DMS114 treated with DMSO at 0.1 percent for 48 hours (cell line): ENCODE data around the gene NPAS3.

ENCODE experiments used
- DNase-seq: peaks from one replicate; lab custom pipeline; 2025; ENCODE audit not compliant: unreplicated experiment; lab: John Stamatoyannopoulos, UW

NPAS3 gene

DNA sequence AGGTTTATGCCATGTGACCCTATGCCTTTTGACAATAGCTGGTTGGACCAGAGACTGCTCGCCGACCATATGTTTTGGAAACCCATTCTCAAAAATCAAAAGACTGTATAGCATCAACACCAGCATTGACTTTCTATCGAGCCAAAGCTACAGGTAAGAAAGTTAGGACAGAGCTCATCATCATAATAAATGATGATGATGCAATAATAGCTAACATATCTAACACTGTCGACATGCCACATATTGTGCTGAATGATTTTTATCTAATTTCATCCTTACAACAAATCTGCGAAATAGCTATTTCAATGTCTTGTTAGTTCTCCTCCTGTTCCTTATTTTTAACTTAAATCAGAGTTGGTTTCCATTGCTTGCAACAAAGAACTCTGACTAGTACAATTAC lies 909.3 kb downstream of the NPAS3 start:
- no peak for DNase-seq

DNA sequence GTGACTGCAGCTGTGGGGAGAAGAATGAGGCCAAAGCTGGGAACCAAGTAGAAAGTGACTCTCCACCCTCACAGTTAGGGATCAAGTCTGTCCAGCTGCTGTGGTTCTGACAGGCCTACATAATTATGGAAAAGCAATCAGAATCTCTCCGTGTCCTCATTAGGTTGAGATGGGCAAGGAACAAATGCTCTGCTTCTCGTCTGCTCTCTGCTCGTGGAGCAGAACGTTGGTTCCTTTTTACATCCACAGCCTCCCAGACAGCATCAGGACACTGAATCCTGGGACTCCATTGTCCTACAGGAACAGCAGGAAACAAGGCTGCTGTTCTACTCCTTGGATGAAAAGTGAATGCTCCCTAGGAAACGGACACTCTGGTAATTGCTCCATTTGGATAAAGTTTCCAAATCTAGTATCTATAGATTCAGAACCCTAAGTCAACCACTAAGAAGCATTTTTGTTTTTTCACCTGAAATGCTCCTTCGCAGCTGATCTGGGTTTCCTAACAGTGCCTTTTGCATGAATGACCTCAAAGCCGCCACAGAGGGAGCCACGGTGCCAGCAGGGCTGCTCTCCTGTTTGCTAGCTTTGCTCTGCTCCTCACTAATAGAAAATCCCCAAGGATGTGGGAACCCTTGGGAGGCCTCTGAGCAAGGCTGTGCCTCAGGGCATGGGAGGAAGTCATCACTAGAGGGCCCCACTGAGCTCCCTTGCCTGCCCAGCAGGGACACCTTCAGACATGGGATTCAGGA lies 910.2 kb downstream of the NPAS3 start:
- no peak for DNase-seq

DNA sequence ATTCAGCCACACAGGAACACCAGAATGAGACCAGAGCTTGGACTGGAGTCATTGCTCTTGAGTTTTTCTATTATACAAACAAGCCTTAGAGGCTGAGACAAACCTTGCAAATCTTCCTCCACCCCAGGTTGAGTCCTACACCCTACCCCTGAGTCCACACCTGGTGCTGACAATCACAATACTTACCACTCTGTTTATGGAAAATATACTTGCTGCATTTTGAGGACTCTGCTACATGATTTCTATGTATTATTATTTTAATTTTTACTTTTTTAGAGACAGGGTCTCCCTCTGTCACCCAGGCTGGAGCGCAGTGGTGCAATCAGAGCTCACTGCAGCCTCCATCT lies 910.7 kb downstream of the NPAS3 start:
- no peak for DNase-seq

DNA sequence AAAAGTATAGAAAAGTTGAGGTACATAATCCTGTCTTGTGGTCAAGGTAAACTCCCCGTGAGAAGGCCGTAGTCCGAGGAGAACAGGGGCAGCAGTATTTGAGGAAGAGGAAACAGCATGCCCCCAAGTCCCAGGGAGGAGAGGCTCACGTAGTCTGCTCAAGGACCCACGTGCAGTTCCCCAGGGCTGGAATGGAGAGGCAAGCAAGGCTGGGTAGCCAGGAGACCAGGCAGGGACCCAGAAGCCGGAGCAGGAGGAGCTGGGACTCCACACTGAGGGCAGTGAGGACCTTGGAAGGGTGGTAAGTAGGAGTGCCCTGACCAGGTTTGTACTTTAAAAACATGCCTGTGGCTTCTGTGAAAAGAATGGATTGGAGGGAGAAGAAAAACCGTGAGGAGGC lies 912.1 kb downstream of the NPAS3 start:
- DNase-seq, result no peak

DNA sequence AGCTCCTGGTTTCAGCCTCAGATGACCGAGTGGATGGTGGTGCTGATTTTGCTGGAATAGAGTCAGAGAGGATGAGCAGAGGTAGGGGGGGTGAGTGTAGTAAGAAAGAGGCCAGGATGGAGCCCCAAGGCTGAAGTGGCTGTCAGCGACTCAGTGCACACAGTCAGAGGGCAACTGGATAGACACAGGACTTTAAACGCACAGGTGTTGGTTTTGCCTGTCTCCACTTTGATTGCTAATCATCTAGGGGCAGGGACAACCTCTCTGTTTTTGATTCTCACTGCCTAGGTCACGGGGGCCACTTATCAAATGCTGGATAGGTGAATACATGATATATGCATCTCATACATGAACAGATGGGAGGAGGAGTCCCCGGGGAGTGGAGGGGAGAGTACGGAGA lies 912.7 kb downstream of the NPAS3 start:
- no peak for DNase-seq

DNA sequence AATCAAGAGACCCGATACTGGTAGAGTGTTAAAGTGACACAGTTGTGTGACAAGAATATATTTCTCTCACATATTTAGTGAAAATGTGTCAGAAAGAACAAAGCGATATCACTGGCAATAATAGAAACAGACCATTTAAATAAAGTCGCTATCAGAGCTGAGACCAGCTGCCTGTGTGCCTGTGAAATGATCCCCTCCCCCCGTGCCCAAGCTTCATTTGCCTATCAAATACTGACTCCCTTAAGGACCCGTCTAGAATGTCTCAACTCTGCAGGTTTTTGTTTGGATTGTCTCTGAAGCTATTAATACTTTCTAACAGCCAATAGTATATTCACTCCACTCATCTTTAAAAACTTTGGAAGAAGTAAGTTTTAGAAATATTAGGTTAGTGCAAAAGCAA lies 913.3 kb downstream of the NPAS3 start:
- no peak for DNase-seq
